ENCODE results near the gene TMEM101.

Gene TMEM101

DNA sequence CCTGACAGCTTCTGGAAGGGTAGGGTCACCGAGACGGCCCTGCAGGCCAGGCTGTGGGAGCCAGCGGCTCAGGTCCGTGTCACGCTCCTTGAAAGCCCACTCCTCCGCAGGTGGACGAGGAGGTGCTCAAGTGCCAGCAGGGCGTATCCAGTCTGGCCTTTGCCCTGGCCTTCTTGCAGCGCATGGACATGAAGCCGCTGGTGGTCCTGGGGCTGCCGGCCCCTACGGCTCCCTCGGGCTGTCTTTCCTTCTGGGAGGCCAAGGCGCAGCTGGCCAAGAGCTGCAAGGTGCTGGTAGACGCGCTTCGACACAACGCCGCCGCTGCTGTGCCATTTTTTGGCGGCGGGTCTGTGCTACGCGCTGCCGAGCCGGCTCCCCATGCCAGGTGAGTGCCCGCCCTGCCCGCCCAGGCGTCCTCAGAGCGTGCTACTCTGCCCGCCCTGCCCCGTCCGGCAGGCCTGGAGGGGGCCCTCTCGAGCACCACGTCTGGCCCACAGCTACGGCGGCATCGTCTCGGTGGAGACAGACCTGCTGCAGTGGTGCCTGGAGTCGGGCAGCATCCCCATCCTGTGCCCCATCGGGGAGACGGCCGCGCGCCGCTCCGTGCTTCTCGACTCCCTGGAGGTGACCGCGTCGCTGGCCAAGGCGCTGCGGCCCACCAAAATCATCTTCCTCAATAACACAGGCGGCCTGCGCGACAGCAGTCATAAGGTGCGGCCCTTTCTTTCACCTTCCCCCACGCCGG is 9.1 kb downstream of the TMEM101 start:
- TF ChIP-seq, protein P1, sequence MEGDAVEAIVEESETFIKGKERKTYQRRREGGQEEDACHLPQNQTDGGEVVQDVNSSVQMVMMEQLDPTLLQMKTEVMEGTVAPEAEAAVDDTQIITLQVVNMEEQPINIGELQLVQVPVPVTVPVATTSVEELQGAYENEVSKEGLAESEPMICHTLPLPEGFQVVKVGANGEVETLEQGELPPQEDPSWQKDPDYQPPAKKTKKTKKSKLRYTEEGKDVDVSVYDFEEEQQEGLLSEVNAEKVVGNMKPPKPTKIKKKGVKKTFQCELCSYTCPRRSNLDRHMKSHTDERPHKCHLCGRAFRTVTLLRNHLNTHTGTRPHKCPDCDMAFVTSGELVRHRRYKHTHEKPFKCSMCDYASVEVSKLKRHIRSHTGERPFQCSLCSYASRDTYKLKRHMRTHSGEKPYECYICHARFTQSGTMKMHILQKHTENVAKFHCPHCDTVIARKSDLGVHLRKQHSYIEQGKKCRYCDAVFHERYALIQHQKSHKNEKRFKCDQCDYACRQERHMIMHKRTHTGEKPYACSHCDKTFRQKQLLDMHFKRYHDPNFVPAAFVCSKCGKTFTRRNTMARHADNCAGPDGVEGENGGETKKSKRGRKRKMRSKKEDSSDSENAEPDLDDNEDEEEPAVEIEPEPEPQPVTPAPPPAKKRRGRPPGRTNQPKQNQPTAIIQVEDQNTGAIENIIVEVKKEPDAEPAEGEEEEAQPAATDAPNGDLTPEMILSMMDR (IDR thresholded peaks at IDR 0.05; ENCODE audit: low read length, missing control alignments) = peak; percentile 9
- peak overlapping the region; percentile 64 for H3K4me3 ChIP-seq (replicated peaks; ENCODE audit: low read depth, low read length)
- DNase-seq (ENCODE audit: low read depth) = no peak

DNA sequence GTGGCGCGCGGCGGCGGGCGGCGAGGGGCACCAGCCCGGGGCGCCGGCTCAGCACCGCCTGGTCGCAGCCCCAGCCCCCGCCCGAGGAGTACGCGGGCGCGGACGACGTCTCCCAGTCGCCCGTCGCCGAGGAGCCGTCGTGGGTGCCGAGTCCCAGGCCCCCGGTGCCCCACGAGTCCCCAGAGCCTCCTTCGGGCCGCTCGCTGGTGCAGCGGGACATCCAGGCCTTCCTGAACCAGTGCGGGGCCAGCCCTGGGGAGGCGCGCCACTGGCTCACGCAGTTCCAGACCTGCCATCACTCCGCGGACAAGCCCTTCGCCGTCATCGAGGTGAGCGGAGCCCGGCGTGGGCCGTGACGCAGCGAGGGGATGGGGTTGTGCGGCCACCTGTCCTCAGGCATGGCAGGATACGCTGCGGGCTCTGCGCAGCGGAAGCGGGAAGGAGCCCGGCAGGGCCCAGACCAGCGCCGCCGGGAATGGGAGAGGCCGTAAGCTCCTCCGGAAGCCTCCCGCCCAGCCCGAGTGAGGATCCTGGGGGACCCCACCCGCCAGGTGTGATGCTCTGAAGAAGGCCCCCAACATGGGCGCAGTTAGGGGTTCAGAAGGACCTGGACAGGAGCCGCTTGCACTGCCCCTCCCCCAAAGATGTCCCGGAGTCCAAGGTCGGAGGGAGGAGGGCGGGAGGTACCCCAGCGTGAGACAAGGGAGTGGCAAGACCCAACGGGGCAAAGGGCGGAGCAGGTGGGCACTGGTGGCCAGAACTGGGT is 9.8 kb downstream of the TMEM101 start:
- H3K4me3 ChIP-seq (replicated peaks; ENCODE audit: low read depth, low read length) = peak overlapping the region; percentile 64
- TF ChIP-seq, protein P1 (IDR thresholded peaks at IDR 0.05; ENCODE audit: low read length, missing control alignments) = no peak
- no peak for DNase-seq (ENCODE audit: low read depth)

DNA sequence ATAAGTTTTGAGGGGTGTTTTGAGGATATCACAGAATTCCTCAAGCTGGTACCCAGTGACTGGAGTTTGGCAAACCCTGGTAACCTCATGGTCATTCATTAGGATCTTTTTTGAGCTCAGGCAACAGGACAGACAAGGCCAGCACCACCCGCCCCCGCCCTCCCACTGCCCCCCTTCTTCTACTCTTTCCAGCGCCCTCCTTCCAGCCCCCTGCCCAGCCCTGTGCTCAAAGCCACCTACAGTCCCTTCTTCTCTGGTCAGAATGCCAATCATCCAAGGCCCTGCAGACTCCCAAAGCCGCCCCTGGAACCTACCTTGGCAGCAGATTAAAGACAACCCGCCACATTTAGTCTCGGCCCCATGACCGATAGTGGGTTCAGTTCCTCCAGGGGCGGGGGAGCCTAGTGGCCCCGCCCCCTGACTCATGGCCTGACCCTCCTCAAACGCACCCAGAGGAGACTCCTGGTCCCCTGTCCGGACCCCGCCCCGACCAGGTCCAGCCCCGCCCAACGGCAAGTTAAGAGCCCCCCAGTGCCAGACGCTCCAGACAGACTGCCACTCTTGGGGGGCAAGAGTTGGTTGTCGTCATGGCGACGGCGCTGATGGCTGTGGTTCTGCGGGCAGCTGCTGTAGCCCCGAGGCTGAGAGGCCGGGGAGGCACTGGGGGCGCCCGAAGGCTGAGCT is 10.5 kb downstream of the TMEM101 start, which contains the start of gene NAGS:
NAGS (plus strand) TSS at position 546 of the 684 bp plus-strand sequence; CDS start at position 588, 42 bp downstream.
- TF ChIP-seq, protein P1 (IDR thresholded peaks at IDR 0.05; ENCODE audit: low read length, missing control alignments) = no peak
- peak within 1 kb of the TSS; percentile 64 for H3K4me3 ChIP-seq (replicated peaks; ENCODE audit: low read depth, low read length)
- no peak for DNase-seq (ENCODE audit: low read depth)

DNA sequence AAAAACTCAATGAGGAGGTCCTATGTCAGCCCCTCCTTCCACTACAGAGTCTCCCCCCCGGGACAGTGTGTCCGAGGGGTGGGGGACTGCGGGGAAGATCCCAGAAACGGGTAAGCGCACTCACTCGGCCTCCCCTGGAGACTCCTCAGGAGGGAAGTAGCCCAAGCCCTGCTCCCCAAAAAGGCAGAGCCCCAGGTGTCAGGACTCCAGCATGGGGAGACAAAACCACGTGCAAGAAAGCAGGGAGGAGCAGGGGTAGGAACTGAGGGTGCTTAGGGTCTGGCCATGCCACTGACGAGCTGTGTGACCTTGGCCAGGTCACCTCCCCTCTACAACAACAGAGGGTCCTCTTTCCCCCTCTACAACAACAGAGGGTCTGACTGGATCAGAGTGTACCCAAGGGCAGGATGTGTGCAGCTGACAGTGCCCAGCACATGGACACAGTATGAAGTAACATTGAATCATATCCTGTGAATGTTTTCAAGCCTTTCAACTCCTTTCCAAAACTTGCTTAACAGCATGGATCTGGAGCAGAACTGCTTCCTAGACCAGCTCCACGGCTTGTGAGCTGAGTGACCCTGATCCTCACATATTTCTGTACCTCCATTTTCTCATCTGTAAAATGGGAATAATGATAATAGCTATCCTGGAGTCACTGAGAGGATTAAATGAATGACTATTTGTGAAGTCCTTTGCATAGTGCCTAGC is 12.5 kb downstream of the TMEM101 start:
- H3K4me3 ChIP-seq (replicated peaks; ENCODE audit: low read depth, low read length) = no peak overlapping the region
- peak; percentile 95 for DNase-seq (ENCODE audit: low read depth)
- TF ChIP-seq, protein P1 (IDR thresholded peaks at IDR 0.05; ENCODE audit: low read length, missing control alignments) = no peak

DNA sequence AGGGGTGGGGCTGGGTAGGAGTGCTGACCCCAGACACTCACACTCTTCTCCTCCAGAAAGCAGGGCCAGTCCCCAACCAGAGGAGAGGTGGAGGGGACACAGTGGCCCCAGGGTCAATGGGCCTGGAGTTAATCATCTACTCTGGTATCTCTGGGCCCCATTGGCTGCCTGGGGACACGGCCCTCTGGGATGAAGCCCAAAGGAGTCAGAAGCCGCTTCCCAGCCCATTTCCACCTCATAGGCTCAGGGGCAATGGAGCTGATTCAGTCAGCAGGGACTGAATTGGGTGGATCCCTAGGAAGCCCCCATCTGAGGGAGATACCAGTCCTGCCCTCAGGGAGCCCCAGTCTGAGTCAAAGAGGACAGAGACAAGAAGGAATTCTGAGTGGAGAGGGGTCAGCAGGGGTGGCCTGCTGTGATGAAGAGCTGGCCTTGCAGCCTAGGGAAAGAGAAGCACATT is 13.3 kb downstream of the TMEM101 start:
- DNase-seq (ENCODE audit: low read depth) = no peak
- no peak overlapping the region for H3K4me3 ChIP-seq (replicated peaks; ENCODE audit: low read depth, low read length)
- TF ChIP-seq, protein P1 (IDR thresholded peaks at IDR 0.05; ENCODE audit: low read length, missing control alignments) = no peak

DNA sequence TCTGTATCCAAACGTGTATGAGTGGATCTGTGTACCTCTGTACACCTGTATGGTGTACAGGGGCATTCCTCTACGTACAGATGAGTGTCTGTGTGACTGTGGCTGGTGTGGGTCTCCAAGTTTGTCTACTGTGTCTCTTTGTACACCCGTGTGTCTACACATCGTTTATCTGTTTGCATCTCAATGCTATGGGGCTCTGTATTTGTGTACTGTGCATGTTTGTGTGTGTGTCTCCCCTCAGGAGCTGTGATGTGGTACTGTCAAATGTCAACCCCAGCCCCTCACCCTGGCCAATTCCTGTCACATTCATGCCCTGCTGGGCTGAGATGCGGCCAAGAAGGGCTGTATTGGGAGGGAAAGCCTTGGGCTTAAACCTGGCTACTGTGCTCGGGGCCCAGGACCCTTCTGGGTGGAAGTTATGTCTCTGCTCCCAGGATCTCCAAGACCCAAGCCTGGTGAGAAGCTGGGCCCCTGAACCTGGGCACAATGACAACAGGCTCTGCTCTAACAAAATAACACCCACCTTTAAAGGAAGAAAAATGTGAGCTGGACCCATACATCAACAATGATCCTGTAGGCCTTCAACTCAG is 13.8 kb downstream of the TMEM101 start:
- TF ChIP-seq, protein P1 (IDR thresholded peaks at IDR 0.05; ENCODE audit: low read length, missing control alignments) = no peak
- no peak for DNase-seq (ENCODE audit: low read depth)
- no peak overlapping the region for H3K4me3 ChIP-seq (replicated peaks; ENCODE audit: low read depth, low read length)
